B cell (primary cell): ENCODE data around the gene PRR16.

Experiments used
- EZH2 ChIP-seq: IDR thresholded peaks from 2 replicates; pipeline ENCODE4 v1.6.1; 2012; ENCODE audit warnings: borderline replicate concordance, low read depth, mild to moderate bottlenecking, moderate library complexity, low read length; ENCODE audit not compliant: insufficient read depth, poor library complexity, severe bottlenecking
- TF ChIP-seq, protein P1 (sequence below): fragments of 200-600 bp; IDR thresholded peaks from one replicate; pipeline ENCODE4 v1.8.0; 2022; ENCODE audit warnings: antibody characterized with exemption, mild to moderate bottlenecking

DNA sequence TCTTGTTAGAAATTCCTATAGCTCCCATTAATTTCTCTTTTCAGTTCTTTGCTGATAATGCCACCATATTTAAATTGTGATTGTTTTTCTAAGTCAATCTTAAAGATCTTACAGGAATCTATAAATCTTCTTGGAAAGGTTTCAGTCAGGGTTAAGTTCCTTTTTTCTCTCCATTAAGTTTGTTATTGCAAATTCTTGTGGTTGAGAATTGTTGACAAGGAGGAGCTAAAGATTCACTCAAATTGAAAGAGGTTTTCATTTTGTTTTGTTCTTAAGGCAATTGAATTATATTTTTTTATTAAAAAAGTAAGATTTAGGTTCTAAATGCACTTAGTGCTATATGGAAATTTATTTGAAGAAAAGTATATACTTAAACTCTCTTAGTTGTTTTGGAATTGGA lies 213.4 kb downstream of the PRR16 start:
- TF ChIP-seq, protein P1, sequence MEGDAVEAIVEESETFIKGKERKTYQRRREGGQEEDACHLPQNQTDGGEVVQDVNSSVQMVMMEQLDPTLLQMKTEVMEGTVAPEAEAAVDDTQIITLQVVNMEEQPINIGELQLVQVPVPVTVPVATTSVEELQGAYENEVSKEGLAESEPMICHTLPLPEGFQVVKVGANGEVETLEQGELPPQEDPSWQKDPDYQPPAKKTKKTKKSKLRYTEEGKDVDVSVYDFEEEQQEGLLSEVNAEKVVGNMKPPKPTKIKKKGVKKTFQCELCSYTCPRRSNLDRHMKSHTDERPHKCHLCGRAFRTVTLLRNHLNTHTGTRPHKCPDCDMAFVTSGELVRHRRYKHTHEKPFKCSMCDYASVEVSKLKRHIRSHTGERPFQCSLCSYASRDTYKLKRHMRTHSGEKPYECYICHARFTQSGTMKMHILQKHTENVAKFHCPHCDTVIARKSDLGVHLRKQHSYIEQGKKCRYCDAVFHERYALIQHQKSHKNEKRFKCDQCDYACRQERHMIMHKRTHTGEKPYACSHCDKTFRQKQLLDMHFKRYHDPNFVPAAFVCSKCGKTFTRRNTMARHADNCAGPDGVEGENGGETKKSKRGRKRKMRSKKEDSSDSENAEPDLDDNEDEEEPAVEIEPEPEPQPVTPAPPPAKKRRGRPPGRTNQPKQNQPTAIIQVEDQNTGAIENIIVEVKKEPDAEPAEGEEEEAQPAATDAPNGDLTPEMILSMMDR: no peak
- no peak for TF ChIP-seq EZH2
